Muscle of leg (tissue), 11 donors: Measurements from ENCODE around the gene EP300. TPM values are rescaled to one million over a fixed set of nuclear protein-coding genes. Genes with fewer than 3 reads are reported as not detected.
"Not testable (repeated sequence)": the region's sequence is repeated elsewhere in the genome, so short reads cannot be mapped to it uniquely, and the experiment has no call there.

Source experiments
- DNase-seq: peaks from one replicate; pipeline ENCODE4 v3.0.0; 2013
- H3K27ac ChIP-seq: one replicate; pipeline ENCODE4 v1.5.1; 2013; ENCODE audit warnings: mild to moderate bottlenecking, low read length, control low read depth
- H3K27me3 ChIP-seq: one replicate; pipeline ENCODE4 v1.6.1; 2013; ENCODE audit warnings: low read length; ENCODE audit not compliant: control insufficient read depth, insufficient read depth
- H3K36me3 ChIP-seq: one replicate; pipeline ENCODE4 v1.6.1; 2013; ENCODE audit warnings: low read length; ENCODE audit not compliant: control insufficient read depth, insufficient read depth
- H3K4me1 ChIP-seq: one replicate; pipeline ENCODE4 v1.6.1; 2013; ENCODE audit warnings: low read length; ENCODE audit not compliant: control insufficient read depth, insufficient read depth
- H3K4me3 ChIP-seq: one replicate; pipeline ENCODE4 v1.5.1; 2013; ENCODE audit warnings: low read length, control low read depth
- H3K9me3 ChIP-seq: replicated peaks from 2 replicates; pipeline ENCODE4 v1.6.1; 2013; ENCODE audit warnings: low read depth, low read length; ENCODE audit not compliant: control insufficient read depth
- WGBS: methylation state at CpG from one replicate; pipeline ENCODE4 v1.1.5; 2013; ENCODE audit warnings: missing lambda C conversion rate; ENCODE audit not compliant: insufficient coverage; 5-methylcytosine and 5-hydroxymethylcytosine counted together
- polyA plus RNA-seq, 8 donors: library from polyadenylated mRNA; unstranded; fragments of 120-200 nt; gene quantifications; one replicate each; pipeline versions ENCODE4 v1.2.1 to v1.2.3, GENCODE V29; 2013; ENCODE audit warnings: inconsistent platforms in 1 of 8, low replicate concordance in 1 of 8; ENCODE audit not compliant: insufficient read length in 8 of 8, insufficient read depth in 1 of 8
- total RNA-seq: library from RNA; stranded (reverse); fragments of 120-200 nt; gene quantifications from one replicate; pipeline ENCODE4 v1.2.4, GENCODE V29; 2013

The EP300 gene
- total and polyA plus RNA-seq, 9 donors, result 27.6 to 48.0 (median 34.8) TPM

GRCh38 chr22:41052661-41053490, 39.5 kb upstream of the EP300 start:
- Histone ChIP-seq H3K27ac (no peak overlapping the region), H3K4me1 (peaks cover 15% of the 10 kb centered on the region), H3K4me3 (no peak overlapping the region), H3K36me3 (no peaks in the 10 kb centered on the region), H3K9me3 (no peaks in the 10 kb centered on the region), H3K27me3 (no peaks in the 10 kb centered on the region)
- no peak for DNase-seq
- 63% methylated on average over 3 of the region's 8 CpGs for WGBS

DNA sequence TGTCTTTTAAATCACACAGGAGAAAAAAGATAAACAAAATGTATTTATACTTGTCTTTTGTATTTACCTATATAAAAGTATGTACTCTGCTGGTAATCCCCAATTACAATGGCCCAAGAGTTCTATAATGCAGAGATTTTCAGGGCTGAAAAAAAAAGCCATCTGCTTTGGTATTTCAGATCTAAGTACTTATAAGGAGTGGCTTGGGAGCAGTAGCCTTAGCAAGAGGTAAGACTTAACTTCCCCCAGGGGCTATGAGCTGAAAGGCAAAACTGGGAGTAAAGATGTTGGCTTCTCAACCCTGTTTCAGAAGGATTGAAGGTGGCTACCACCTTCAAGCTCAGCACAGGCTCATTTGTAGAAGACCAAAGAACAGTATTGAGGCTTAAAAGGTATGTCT, 35.3 kb upstream of the EP300 start:
- Histone ChIP-seq H3K9me3 (no peaks in the 10 kb centered on the region), H3K4me3 (no peak overlapping the region), H3K36me3 (no peaks in the 10 kb centered on the region), H3K27ac (no peak overlapping the region), H3K27me3 (no peaks in the 10 kb centered on the region), H3K4me1 (no peaks in the 10 kb centered on the region)
- DNase-seq, result no peak

- WGBS, result 59% methylated on average over 3 of the region's 6 CpGs
Measured at GRCh38 chr22:41062146-41062545, 30.2 kb upstream of the EP300 start.

DNA sequence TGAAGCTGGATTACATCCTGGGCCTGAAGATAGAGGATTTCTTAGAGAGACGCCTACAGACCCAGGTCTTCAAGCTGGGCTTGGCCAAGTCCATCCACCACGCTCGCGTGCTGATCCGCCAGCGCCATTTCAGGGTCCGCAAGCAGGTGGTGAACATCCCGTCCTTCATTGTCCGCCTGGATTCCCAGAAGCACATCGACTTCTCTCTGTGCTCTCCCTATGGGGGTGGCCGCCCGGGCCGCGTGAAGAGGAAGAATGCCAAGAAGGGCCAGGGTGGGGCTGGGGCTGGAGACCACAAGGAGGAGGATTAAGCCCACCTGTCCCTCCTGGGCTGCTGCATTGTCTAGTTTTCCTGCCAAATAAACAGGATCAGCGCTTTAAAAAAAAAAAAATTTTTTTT, 28.1 kb upstream of the EP300 start:
- H3K27ac ChIP-seq, H3K4me1 ChIP-seq, H3K9me3 ChIP-seq, H3K27me3 ChIP-seq, H3K36me3 ChIP-seq, H3K4me3 ChIP-seq, DNase-seq: not testable (repeated sequence)
- 82% methylated on average over 8 of the region's 15 CpGs for WGBS

More at GRCh38 chr22:41062146-41062545, 30.2 kb upstream of the EP300 start:
- no peak for DNase-seq
- Histone ChIP-seq H3K9me3 (no peaks in the 10 kb centered on the region), H3K36me3 (no peaks in the 10 kb centered on the region), H3K27me3 (no peaks in the 10 kb centered on the region), H3K27ac (no peak overlapping the region), H3K4me1 (no peaks in the 10 kb centered on the region), H3K4me3 (no peak overlapping the region)

DNA sequence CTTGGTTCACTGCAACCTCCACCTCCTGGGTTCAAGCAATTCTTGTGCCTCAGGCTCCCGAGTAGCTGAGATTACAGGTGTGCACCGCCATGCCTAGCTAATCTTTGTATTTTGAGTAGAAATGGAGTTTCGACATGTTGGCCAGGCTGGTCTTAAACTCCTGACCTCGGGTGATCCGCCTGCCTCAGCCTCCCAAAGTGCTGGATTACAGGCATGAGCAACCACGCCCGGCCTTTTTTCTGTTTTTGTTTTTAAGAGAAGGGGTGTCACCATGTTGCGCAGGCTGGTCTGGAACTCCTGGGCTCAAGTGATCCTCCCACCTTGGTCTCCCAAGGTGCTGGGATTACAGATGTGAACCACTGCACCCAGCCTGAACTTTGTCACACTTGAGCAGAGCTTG, 26.1 kb upstream of the EP300 start:
- not testable (repeated sequence) for H3K36me3 ChIP-seq, DNase-seq, H3K9me3 ChIP-seq, H3K4me1 ChIP-seq, H3K27ac ChIP-seq, H3K4me3 ChIP-seq, H3K27me3 ChIP-seq
- WGBS, result 75% methylated on average over 6 of the region's 8 CpGs

- DNase-seq, H3K9me3 ChIP-seq, H3K4me1 ChIP-seq, H3K27me3 ChIP-seq, H3K4me3 ChIP-seq, H3K27ac ChIP-seq, H3K36me3 ChIP-seq: not testable (repeated sequence)
- WGBS, result 88% methylated on average over 8 of the region's 10 CpGs
Measured at GRCh38 chr22:41067968-41068367, 24.4 kb upstream of the EP300 start.

DNA sequence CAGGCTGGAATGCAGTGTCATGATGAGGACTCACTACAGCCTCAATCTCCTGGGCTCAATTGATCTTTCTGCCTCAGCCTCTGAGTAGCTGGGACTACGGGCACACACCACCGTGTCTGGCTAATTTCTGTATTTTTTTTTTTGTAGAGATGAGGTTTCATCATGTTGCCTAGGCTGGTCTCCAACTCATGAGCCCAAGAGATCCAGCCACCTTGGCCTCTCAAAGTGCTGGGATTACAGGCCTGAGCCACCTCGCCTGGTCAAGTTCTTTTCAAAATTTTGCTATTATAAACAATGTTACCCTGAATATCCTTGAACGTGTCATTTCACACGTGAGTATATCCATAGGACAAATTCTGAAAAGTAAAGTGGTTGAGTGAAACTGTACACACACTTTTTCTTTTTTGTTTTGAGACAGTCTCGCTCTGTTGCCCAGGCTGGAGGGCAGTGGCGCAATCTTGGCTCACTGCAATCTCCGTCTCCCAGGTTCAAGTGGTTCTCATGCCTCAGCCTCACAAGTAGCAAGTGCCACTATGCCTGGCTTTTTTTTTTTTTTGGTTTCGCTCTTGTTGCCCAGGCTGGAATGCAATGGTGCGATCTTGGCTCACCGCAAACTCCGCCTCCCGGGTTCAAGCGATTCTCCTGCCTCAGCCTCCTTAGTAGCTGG, 21.6 kb upstream of the EP300 start:
- Histone ChIP-seq H3K27me3 (no peaks in the 10 kb centered on the region), H3K9me3 (no peaks in the 10 kb centered on the region), H3K27ac (no peak overlapping the region), H3K4me1 (no peaks in the 10 kb centered on the region), H3K4me3 (no peak overlapping the region), H3K36me3 (no peaks in the 10 kb centered on the region)
- DNase-seq, result no peak
- 100% methylated on average over 3 of the region's 14 CpGs for WGBS

GRCh38 chr22:41074061-41074460, 18.3 kb upstream of the EP300 start:
- no peaks in the 10 kb centered on the region for H3K4me1 ChIP-seq

DNA sequence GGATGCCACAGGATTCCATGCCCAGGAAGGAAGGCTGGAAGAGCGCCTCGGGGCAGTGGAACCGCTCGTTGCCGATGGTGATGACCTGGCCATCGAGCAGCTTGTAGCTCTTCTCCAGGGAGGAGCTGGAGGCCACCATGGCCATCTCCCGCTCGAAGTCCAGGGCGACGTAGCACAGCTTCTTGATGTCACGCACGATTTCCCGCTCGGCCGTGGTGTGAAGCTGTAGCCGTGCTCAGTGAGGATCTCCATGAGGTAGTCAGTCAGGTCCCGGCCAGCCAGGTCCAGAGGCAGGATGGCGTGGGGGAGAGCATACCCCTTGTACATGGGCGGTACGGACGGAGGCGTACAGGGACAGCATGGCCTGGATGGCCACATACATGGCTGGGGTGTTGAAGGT, 17.9 kb upstream of the EP300 start:
- H3K4me1 ChIP-seq, result no peaks in the 10 kb centered on the region
- no peaks in the 10 kb centered on the region for H3K27me3 ChIP-seq
- no peak for DNase-seq
- H3K27ac ChIP-seq, result no peak overlapping the region
- H3K36me3 ChIP-seq, result no peaks in the 10 kb centered on the region
- no peaks in the 10 kb centered on the region for H3K9me3 ChIP-seq
- 94% methylated on average over 22 of the region's 22 CpGs for WGBS
- no peak overlapping the region for H3K4me3 ChIP-seq

More at GRCh38 chr22:41074061-41074460, 18.3 kb upstream of the EP300 start:
- no peak for DNase-seq
- Histone ChIP-seq H3K27me3 (no peaks in the 10 kb centered on the region), H3K4me3 (no peak overlapping the region), H3K27ac (no peak overlapping the region), H3K9me3 (no peaks in the 10 kb centered on the region), H3K36me3 (no peaks in the 10 kb centered on the region)
- 92% methylated on average over 11 of the region's 11 CpGs for WGBS

GRCh38 chr22:41074941-41075710, 17.3 kb upstream of the EP300 start:
- Histone ChIP-seq H3K9me3 (no peaks in the 10 kb centered on the region), H3K27ac (no peak overlapping the region), H3K4me1 (no peaks in the 10 kb centered on the region), H3K27me3 (no peaks in the 10 kb centered on the region), H3K36me3 (no peaks in the 10 kb centered on the region), H3K4me3 (no peak overlapping the region)
- no peak for DNase-seq
- 89% methylated on average over 22 of the region's 26 CpGs for WGBS
